Keratinocyte (primary cell): ENCODE measurements around the gene CZIB. TPM values are rescaled to one million over a fixed set of nuclear protein-coding genes. Genes with fewer than 3 reads are reported as not detected.

ENCODE experiments used
- DNase-seq: peaks from one replicate; pipeline ENCODE4 v3.0.0-alpha.2; 2011; ENCODE audit warnings: low read depth, missing footprints, low spot score
- FAIRE-seq: peaks from 2 replicates; lab custom pipeline; 2011; peaks lifted over from hg19 to GRCh38; lab: Jason Lieb, UNC
- H2AFZ ChIP-seq: 2 replicates; pipeline ENCODE4 v1.6.0; 2012; ENCODE audit warnings: low read length, control low read depth, inconsistent platforms; ENCODE audit not compliant: control insufficient read depth
- H3K27ac ChIP-seq: 2 replicates; pipeline ENCODE4 v1.5.1; 2011; ENCODE audit warnings: low read length; ENCODE audit not compliant: control insufficient read depth, insufficient read depth
- H3K27me3 ChIP-seq: 3 replicates; pipeline ENCODE4 v1.6.0; 2011; ENCODE audit warnings: low read length; ENCODE audit not compliant: control insufficient read depth, insufficient read depth; ENCODE audit errors: extremely low read depth
- H3K36me3 ChIP-seq, 2 experiments: 2 replicates in 1 of 2; 3 replicates in 1 of 2; pipeline ENCODE4 v1.5.1; 2011; ENCODE audit warnings: low read length in 2 of 2, mild to moderate bottlenecking in 1 of 2; ENCODE audit not compliant: control insufficient read depth in 2 of 2, insufficient read depth in 2 of 2; ENCODE audit errors: extremely low read depth in 1 of 2
- H3K4me1 ChIP-seq: 3 replicates; pipeline ENCODE4 v1.5.1; 2011; ENCODE audit warnings: low read length; ENCODE audit not compliant: control insufficient read depth, insufficient read depth; ENCODE audit errors: extremely low read depth
- H3K4me2 ChIP-seq: 3 replicates; pipeline ENCODE4 v1.6.0; 2011; ENCODE audit warnings: low read depth, low read length; ENCODE audit not compliant: control insufficient read depth, insufficient read depth; ENCODE audit errors: extremely low read depth
- H3K4me3 ChIP-seq, 3 experiments: fragments of 200-600 bp in 1 of 3; sonication (generic) in 1 of 3; 2 replicates in 2 of 3; 3 replicates in 1 of 3; pipeline ENCODE4 v1.5.1; 2011 to 2016; ENCODE audit warnings: low read length in 3 of 3, mild to moderate bottlenecking in 3 of 3, control low read depth in 2 of 3, inconsistent platforms in 1 of 3, low read depth in 1 of 3, mixed read lengths in 1 of 3, mixed run types in 1 of 3, moderate library complexity in 1 of 3; ENCODE audit not compliant: control insufficient read depth in 2 of 3, insufficient read depth in 2 of 3; ENCODE audit errors: extremely low read depth in 1 of 3
- H3K79me2 ChIP-seq: 2 replicates; pipeline ENCODE4 v1.6.0; 2012; ENCODE audit warnings: low read length; ENCODE audit not compliant: control insufficient read depth, insufficient read depth
- H3K9ac ChIP-seq: 3 replicates; pipeline ENCODE4 v1.6.0; 2011; ENCODE audit warnings: low read length; ENCODE audit not compliant: control insufficient read depth, insufficient read depth; ENCODE audit errors: extremely low read depth
- H3K9me1 ChIP-seq: 3 replicates; pipeline ENCODE4 v1.6.0; 2011; ENCODE audit warnings: low read length; ENCODE audit not compliant: control insufficient read depth, insufficient read depth; ENCODE audit errors: extremely low read depth
- H3K9me3 ChIP-seq: 2 replicates; pipeline ENCODE4 v1.5.1; 2012; ENCODE audit warnings: low read depth, low read length; ENCODE audit not compliant: control insufficient read depth
- H4K20me1 ChIP-seq: 3 replicates; pipeline ENCODE4 v1.6.0; 2011; ENCODE audit warnings: low read length; ENCODE audit not compliant: control insufficient read depth, insufficient read depth; ENCODE audit errors: extremely low read depth
- EZH2 ChIP-seq: IDR thresholded peaks from one replicate; pipeline ENCODE4 v1.6.1; 2012; ENCODE audit warnings: inconsistent platforms, mild to moderate bottlenecking, low read length, moderate library complexity
- dilution Hi-C: fragments of 300-500 bp; cut with MboI; formaldehyde crosslinking; loops from one replicate; pipeline ENCODE4 v1.7.0; 2020; ENCODE audit warnings: low sequenced_read_pairs; ENCODE audit not compliant: extremely low pct_ligation_motif_present
- polyA plus RNA-seq, 5 experiments: library from polyadenylated mRNA; depleted of rRNA in 3 of 5; stranded (reverse) in 3 of 5; stranded (forward) in 1 of 5; unstranded in 1 of 5; fragments of >200 nt; gene quantifications; 1 replicate in 1 of 5; 2 replicates in 3 of 5; 3 replicates in 1 of 5; pipeline versions ENCODE4 v1.2.1 to v1.2.3, GENCODE V29; 2011 to 2012; ENCODE audit warnings: missing spikeins in 2 of 5, low read depth in 1 of 5, low replicate concordance in 1 of 5
- TF ChIP-seq, protein P1 (sequence below), 3 experiments: IDR thresholded peaks in 1 of 3; conservative IDR thresholded peaks in 1 of 3; optimal IDR thresholded peaks in 1 of 3; 2 replicates in 2 of 3; 3 replicates in 1 of 3; pipeline versions ENCODE3 to v1.5.1; 2011; ENCODE audit warnings: low read length in 3 of 3, mild to moderate bottlenecking in 3 of 3, moderate library complexity in 2 of 3, control low read depth in 1 of 3, inconsistent platforms in 1 of 3; ENCODE audit not compliant: insufficient read depth in 2 of 3; ENCODE audit errors: extremely low read depth in 1 of 3

CZIB gene
- polyA plus RNA-seq, 1 donor (not counting 4 experiments of a cell fraction or from before 2014, with no cell fraction given): 52.6 TPM

DNA sequence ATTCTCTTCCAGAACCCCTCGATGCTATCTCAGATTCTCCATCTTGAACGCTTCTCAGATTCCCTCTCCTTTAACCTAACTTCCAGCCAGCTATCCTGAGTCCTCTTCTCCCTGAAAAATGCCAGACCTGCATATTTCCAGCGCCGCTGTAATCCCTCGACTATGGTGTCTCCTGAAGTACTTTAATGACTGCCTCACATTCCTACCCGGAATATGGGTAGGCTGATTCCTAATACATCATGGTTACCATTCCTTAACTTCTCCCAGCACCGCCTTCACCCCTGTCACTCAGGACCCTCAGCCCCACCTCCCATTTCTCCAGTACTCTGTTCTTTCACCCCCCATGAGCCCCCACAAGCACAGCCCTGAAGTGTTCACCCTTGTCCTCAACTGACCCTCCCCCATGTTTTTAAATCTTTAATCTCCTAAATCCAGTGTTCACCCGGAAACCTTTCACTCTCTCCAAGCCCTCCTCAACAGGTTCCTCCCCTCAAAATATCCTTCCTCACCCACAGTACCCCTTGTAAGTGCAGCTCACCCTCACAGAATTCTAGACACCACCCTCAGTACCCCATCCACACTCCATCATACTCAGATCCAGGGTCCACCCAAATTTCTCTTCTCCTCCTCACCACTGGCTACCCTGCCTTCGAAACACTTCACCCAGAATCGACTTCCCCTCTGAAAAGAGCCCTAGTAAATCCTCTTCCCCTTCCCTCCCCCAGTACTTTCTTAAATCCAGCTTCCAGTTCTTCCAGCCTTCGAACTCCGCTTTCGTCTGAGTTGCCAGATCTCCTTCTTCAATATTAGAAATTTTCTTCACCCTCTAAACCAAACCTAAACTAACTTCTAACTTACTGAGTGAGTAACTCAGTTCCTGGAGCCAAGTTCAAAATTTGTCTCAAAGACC lies 22.9 kb downstream of the CZIB start:
- TF ChIP-seq EZH2: no peak
- TF ChIP-seq, protein P1, sequence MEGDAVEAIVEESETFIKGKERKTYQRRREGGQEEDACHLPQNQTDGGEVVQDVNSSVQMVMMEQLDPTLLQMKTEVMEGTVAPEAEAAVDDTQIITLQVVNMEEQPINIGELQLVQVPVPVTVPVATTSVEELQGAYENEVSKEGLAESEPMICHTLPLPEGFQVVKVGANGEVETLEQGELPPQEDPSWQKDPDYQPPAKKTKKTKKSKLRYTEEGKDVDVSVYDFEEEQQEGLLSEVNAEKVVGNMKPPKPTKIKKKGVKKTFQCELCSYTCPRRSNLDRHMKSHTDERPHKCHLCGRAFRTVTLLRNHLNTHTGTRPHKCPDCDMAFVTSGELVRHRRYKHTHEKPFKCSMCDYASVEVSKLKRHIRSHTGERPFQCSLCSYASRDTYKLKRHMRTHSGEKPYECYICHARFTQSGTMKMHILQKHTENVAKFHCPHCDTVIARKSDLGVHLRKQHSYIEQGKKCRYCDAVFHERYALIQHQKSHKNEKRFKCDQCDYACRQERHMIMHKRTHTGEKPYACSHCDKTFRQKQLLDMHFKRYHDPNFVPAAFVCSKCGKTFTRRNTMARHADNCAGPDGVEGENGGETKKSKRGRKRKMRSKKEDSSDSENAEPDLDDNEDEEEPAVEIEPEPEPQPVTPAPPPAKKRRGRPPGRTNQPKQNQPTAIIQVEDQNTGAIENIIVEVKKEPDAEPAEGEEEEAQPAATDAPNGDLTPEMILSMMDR (optimal IDR thresholded peaks at IDR 0.05 in 1 of 3, IDR thresholded peaks at IDR 0.05 in 1 of 3, conservative IDR thresholded peaks at IDR 0.05 in 1 of 3; ENCODE audit: extremely low read depth in 1 of 3, insufficient read depth in 2 of 3, low read length in 3 of 3): no peak
- DNase-seq (no peak), FAIRE-seq (no peak)
- dilution Hi-C loops: no loop called here
- H3K79me2 ChIP-seq: peaks cover 8% of the 10 kb centered on the region
- no peaks in the 10 kb centered on the region for H3K9me3 ChIP-seq
- H3K9me1 ChIP-seq: no peaks in the 10 kb centered on the region
- H3K36me3 ChIP-seq: peaks cover 1 to 6% of the 10 kb centered on the region in 2 experiments
- no peaks in the 10 kb centered on the region for H4K20me1 ChIP-seq
- peak overlapping the region; percentile 82 for H3K27ac ChIP-seq
- H3K4me1 ChIP-seq: peaks cover 23% of the 10 kb centered on the region
- H2AFZ ChIP-seq: peak overlapping the region; percentile 45
- H3K27me3 ChIP-seq: no peaks in the 10 kb centered on the region
- H3K4me2 ChIP-seq: peak overlapping the region; percentile 91
- peak overlapping the region; percentile 72 to 90 (median 86) for H3K4me3 ChIP-seq
- H3K9ac ChIP-seq: peak overlapping the region; percentile 84

DNA sequence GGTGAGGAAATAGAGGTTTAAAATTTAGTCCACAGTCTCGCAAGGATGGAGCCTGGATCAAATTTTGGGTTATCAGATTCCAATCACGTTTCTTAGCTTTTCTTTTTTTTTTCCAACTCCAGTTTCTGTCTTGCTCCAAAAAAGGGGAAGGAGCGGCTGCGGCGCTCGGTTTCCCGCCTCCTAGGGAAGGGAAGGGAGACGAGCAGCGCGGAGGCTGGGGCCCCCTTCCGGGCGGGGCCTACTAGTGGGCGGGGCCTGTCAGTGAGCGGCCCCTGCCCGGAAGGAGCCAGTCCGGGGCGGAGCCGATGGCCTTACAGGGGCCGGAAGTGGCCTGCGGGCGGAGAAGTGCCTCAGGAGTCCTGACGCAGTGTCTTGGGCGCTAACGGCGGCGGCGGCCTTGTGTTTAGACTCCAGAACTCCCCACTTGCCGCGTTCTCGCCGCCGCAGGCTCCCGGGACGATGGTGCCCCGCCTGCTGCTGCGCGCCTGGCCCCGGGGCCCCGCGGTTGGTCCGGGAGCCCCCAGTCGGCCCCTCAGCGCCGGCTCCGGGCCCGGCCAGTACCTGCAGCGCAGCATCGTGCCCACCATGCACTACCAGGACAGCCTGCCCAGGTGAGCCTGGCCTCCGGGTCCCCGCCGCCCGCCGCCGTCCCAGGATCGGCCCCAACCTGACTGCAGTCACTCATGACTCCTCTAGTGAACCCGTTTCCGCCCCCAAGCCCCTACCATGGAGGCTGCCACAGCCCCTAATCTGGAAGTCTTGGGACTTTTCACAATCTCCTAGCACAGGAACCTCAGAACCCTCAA lies 23.7 kb downstream of the CZIB start, which contains the start of gene CPT2:
CPT2 (plus strand) TSS at position 340 of the 806 bp plus-strand sequence; CDS start at position 460, 120 bp downstream.
- FAIRE-seq (no peak), DNase-seq (peak; percentile 69)
- H3K9me3 ChIP-seq: no peaks in the 10 kb centered on the region
- H3K36me3 ChIP-seq: no peaks in the 10 kb centered on the region
- H4K20me1 ChIP-seq: no peaks in the 10 kb centered on the region
- peak within 1 kb of the TSS; percentile 72 to 90 (median 86) for H3K4me3 ChIP-seq
- H3K9me1 ChIP-seq: no peaks in the 10 kb centered on the region
- peak within 1 kb of the TSS; percentile 91 for H3K4me2 ChIP-seq
- H3K79me2 ChIP-seq: peaks cover 8% of the 10 kb centered on the region
- H2AFZ ChIP-seq: peak within 1 kb of the TSS; percentile 45
- peaks cover 23% of the 10 kb centered on the region for H3K4me1 ChIP-seq
- TF ChIP-seq, protein P1 (optimal IDR thresholded peaks at IDR 0.05 in 1 of 3, IDR thresholded peaks at IDR 0.05 in 1 of 3, conservative IDR thresholded peaks at IDR 0.05 in 1 of 3; ENCODE audit: extremely low read depth in 1 of 3, insufficient read depth in 2 of 3, low read length in 3 of 3): no peak
- no peak for TF ChIP-seq EZH2
- peak within 1 kb of the TSS; percentile 82 for H3K27ac ChIP-seq
- H3K27me3 ChIP-seq: no peaks in the 10 kb centered on the region
- peak within 1 kb of the TSS; percentile 84 for H3K9ac ChIP-seq
- dilution Hi-C loops: no loop called here
